Measurements from ENCODE around the gene ABLIM2.

- no peak for TF ChIP-seq CTCF (conservative IDR thresholded peaks at IDR 0.05; ENCODE audit: low read depth, low read length)
- no peak for TF ChIP-seq EZH2 (IDR thresholded peaks at IDR 0.05; ENCODE audit: borderline replicate concordance, low read depth, low read length, poor library complexity, severe bottlenecking)
Measured at GRCh38 chr4:8097721-8098345, 60.8 kb downstream of the ABLIM2 start.
